COLO829 (cell line): ENCODE measurements around the gene USP35.

ENCODE experiments used
- DNase-seq: peaks from one replicate; pipeline ENCODE4 v3.0.0; 2012; ENCODE audit warnings: low spot score

Gene USP35, protein sequence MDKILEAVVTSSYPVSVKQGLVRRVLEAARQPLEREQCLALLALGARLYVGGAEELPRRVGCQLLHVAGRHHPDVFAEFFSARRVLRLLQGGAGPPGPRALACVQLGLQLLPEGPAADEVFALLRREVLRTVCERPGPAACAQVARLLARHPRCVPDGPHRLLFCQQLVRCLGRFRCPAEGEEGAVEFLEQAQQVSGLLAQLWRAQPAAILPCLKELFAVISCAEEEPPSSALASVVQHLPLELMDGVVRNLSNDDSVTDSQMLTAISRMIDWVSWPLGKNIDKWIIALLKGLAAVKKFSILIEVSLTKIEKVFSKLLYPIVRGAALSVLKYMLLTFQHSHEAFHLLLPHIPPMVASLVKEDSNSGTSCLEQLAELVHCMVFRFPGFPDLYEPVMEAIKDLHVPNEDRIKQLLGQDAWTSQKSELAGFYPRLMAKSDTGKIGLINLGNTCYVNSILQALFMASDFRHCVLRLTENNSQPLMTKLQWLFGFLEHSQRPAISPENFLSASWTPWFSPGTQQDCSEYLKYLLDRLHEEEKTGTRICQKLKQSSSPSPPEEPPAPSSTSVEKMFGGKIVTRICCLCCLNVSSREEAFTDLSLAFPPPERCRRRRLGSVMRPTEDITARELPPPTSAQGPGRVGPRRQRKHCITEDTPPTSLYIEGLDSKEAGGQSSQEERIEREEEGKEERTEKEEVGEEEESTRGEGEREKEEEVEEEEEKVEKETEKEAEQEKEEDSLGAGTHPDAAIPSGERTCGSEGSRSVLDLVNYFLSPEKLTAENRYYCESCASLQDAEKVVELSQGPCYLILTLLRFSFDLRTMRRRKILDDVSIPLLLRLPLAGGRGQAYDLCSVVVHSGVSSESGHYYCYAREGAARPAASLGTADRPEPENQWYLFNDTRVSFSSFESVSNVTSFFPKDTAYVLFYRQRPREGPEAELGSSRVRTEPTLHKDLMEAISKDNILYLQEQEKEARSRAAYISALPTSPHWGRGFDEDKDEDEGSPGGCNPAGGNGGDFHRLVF

GRCh38 chr11:78188286-78189173 lies at the start of gene USP35, which contains the start of gene KCTD21:
Gene USP35 (plus strand): TSS chr11:78188919. CDS start chr11:78196246, 7,327 bp downstream.
Gene KCTD21 (minus strand): TSS chr11:78188626. CDS start chr11:78174554, 14,072 bp downstream.
- peak; percentile 98 for DNase-seq

DNA sequence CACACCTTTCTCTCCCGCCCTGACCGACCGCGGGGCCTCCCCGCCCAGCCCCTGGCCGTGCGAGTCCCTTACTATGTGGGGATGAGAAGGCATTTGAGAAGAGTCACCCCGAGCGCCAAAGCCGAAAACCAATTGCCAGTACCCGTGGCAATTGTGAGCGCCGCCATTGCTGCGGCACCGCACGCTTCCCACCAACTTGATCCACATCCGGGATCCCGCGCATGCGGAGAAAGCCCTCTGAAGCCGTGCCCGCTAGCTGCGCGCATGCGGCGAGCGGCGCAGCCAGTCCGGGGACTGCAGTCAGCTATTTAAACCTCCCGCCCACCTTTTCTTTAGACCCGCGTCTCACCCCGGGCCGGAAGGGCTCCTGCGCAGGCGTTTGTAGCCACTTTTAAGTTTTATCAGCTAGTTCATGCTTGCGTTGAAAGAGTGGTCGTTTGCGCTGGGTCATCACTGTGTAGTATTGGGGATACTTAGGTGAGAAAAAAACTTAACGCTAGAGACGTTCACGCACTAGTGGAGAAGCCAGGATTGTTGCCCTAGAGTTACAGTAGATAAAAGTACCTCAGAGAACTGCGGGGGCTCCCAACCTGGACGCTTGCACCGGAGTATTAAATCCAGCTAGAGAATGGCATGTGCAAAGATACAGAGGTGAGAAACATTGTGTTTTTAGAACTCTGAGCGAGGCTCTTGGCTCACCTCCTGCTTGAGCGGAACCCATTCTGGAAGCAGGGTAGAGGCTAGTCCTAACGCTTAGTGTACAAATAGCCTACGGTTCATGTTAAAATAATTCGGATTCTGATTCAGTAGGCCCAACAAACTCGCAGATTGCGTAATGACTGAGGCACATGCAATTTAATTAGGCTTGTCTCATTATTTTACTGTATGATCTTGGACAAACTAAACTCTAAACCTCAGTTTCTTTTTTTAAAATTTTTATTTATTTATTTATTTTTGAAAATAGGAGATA lies 49.0 kb upstream of the USP35 start, which contains the start of gene ALG8:
TSS of gene ALG8 (minus strand) at position 205 of the 970 bp plus-strand sequence. CDS start at position 167, 38 bp downstream.
- peak; percentile 99 for DNase-seq

DNA sequence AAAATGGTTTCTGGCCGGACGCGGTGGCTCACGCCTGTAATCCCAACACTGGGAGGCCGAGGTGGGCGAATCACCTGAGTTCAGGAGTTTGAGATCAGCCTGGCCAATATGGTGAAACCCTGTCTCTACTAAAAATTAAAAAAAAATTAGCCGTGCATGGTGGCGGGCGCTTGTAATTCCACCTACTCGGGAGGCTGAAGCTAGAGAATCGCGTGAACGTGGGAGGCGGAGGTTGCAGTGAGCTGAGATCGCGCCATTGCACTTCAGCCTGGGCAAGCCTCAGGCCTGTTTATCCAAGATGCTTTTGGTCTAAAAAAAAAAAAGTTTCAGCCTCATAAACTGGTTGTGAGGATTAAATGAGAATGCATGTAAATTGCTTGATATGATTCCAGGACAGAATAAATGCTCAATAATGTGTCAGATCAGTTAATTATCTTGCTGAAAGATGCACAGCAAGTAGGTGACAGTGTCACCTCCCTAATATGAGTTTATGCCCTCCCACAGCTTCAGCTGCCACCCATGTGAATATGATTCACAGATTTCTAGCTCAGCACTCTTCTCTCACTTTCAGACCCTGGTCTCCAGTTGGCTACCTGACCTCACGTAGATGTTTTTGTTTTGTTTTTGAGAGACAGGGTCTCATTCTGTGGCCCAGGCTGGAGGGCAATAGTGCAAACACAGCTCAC lies 48.2 kb upstream of the USP35 start:
- DNase-seq: no peak

- DNase-seq: peak; percentile 44
Observed at GRCh38 chr11:78145511-78146025, 43.2 kb upstream of the USP35 start.

GRCh38 chr11:78147807-78148206 lies 40.9 kb upstream of the USP35 start:
- no peak for DNase-seq

DNA sequence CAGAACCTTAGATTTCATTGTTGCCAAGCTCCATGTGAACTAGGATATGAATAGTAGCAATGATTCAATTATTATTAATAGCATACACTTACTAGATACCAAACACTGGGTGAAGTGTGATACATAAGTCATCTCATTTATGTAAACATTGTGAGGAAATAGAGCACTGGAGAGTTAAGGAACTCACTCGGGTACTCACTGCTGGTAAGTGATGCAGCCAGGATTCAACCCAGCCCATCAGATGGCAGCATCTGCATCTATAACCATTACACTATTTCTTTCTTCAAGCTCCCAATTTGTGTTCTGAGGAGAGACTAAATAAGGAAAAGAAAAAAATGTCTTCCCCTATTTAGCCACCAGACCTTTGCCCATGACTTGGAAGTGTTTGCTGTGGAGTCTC lies 39.1 kb upstream of the USP35 start:
- no peak for DNase-seq

DNA sequence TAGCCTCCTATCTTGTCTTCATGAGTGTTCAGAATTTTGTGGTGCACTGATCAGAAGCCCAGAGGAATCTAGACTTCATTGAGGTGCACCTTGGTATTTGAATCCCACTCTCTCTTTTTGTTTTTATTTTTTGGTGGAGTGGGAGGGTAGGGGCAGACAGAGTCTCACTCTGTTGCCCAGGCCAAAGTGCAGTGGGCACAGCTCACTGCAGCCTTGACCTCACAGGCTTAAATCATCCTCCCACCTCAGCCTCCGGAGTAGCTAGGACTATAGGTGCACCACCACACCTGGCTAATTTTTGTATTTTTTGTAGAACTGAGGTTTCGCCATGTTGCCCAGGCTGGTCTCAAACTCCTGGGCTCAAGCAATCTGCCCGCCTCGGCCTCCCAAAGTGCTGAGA lies 38.4 kb upstream of the USP35 start:
- no peak for DNase-seq

DNA sequence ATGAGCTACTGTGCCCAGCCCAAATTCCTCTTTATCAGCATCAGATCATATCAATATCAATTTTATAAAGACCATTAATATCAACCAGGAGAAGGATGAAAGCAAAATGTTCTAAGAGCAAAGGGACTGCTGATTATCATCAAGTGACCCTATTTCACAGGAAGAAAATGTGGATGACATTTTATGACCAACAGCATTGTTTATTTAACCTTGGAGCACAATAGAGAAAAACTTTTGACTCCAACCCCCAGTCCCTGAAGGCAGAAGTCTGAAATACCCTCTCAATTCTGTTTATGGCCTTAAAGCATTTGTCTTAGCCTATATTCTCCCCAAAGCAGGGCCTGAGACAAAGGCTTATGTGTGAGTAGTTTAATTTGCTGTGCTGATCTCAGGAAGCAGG lies 38.0 kb upstream of the USP35 start:
- DNase-seq: no peak

DNA sequence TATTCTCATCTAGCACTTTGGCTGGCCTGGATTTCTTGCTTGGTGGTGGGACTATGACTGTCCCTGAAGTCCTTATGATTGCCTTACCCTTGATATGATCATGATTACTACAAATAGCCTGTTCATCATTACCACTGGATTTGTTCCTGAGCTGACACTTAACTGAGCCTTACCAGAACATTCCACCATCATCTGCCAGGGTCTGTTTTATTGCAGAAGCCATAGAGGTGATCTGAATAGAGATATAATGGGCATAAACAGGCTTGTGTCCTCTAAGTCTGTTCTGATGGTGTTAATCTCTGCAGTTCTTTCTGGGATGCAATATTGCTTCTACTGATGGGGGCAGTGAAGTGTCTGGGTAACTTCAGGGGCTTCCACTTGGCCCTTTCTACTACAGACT lies 36.9 kb upstream of the USP35 start:
- DNase-seq: no peak

- DNase-seq: no peak
Observed at GRCh38 chr11:78156127-78156844, 32.4 kb upstream of the USP35 start.

- no peak for DNase-seq
Observed at GRCh38 chr11:78158987-78159652, 29.6 kb upstream of the USP35 start.

DNA sequence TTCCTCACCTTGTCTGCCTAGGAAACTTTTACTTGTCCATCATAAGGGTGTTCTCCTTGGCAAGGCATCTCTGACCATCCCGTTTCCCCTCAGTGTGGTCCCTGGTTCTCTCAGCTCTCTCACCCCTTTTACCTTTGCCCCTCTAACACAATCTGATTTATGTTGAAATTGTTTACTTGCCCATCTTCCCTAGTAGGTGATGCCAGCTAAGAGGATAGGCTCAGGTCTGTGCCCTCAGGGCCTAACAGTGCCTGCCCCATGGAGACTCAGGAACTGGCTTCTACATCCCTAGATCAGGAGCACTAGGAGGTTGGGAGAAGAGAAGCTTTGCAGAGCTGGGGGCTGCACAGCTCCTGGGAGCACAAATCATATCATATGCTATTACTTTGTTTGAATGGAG lies 28.2 kb upstream of the USP35 start:
- no peak for DNase-seq

DNA sequence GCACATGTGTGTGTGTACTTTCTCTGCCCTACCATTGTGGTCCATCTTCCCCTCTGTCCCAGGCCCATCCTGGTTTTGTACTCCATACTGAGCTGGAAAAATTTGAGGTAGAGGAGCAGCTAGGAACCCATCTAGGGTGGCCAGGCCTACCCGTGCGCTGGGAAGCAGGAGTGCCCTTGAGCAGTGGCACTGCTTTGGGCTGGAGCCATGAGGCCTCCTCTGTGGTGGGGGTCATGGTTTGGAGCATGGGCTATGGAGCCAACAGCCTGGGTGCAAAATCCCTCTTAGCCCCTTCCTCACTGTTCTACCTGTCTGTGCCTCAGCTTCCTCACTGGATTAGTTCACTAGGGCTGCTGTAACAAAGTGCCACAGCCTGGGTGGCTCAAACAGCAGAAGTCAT lies 27.4 kb upstream of the USP35 start:
- no peak for DNase-seq

DNA sequence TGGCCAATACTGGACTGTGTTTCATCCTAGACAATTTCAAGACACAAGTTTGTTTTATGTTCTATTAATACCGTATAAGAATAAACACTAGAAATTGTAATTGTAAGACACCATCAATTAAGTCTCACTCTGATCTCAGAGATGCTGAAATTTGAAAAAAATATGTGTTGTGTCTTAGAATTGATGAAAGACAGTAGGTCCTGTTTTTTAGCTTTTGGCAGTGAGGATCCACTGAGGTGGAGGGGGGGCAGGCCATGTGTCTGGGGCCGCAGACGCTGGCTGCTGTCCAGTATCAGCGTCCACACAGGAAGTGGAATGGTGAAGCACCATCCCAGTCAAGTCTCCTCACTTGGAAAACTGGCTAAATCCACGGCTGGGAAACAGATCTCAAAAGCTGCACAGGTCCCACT lies 26.8 kb upstream of the USP35 start:
- DNase-seq: no peak

DNA sequence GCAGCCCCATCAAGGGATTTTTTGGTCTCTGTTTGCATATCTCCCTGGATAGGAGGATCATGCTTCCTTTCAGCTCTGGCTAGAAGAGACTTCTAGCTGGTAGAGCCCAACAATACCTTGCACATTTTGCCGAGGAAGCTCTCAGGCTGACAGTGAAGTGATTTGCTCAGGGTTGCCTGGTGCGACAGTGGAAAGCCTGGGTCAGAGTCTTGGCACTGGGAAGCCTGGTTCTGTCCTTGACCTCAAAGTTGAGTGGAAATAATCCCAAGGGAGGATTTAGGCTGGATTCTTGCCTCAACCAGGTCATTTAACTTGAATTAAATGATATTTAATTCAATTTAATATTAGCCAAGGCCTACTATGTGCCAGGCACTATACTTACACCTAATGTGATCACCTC lies 24.9 kb upstream of the USP35 start:
- DNase-seq: no peak

- DNase-seq: no peak
Observed at GRCh38 chr11:78164471-78164870, 24.2 kb upstream of the USP35 start.

GRCh38 chr11:78166855-78167469 lies 21.8 kb upstream of the USP35 start:
- DNase-seq: no peak
